Amygdala (tissue), 56 donors: Measurements from ENCODE around the gene ZNF98.
A peak's percentile ranks its signal among the peaks of the same experiment; 100 is the strongest.

Source experiments
- DNase-seq, 56 donors: peaks; one replicate each; lab custom pipeline; 2025; lab: John Stamatoyannopoulos, UW

Gene ZNF98

GRCh38 chr19:22422211-22422610, at the start of gene ZNF98:
Gene ZNF98, minus strand, starts transcription at chr19:22422346. Its CDS starts 122 bp downstream, at chr19:22422224.
- peak in 37 of 56 donors; percentile 0 to 74 (median 31) for DNase-seq

- no peak for DNase-seq
Observed at GRCh38 chr19:22446605-22447004, 24.5 kb upstream of the ZNF98 start.

- DNase-seq, result no peak
Observed at GRCh38 chr19:22438011-22438410, 15.9 kb upstream of the ZNF98 start.

GRCh38 chr19:22427960-22428913, 6.1 kb upstream of the ZNF98 start:
- peak in 4 of 56 donors; percentile 0 to 20 (median 12) for DNase-seq

- DNase-seq, result peak in 5 of 56 donors; percentile 2 to 20 (median 4)
Observed at GRCh38 chr19:22427547-22427946, 5.4 kb upstream of the ZNF98 start.

GRCh38 chr19:22426901-22427300, 4.8 kb upstream of the ZNF98 start:
- DNase-seq, result no peak

GRCh38 chr19:22421797-22422196, 349 bp downstream of the ZNF98 start:
- DNase-seq, result no peak

GRCh38 chr19:22354665-22355064, 67.5 kb downstream of the ZNF98 start:
- no peak for DNase-seq
